ENCODE results near the gene MLPH. TPM values are rescaled to one million over a fixed set of nuclear protein-coding genes. Genes with fewer than 3 reads are reported as not detected.

MLPH gene
- total RNA-seq, 6 experiments from 2014 or later: 20.8 to 52.8 (median 35.1) TPM

GRCh38 chr2:237441605-237442274 is 45.3 kb upstream of the MLPH start:
- intact Hi-C loops (cut with DNase I): no loop called here
- TF ChIP-seq CTCF (IDR thresholded peaks at IDR 0.05): no peak
- no peak for TF ChIP-seq POLR2A (IDR thresholded peaks at IDR 0.05)
- Histone ChIP-seq H3K9me3 (no peaks in the 10 kb centered on the region), H3K27me3 (no peaks in the 10 kb centered on the region), H3K4me3 (no peak overlapping the region), H3K36me3 (no peaks in the 10 kb centered on the region), H3K27ac (no peak overlapping the region), H3K4me1 (no peaks in the 10 kb centered on the region)
- no peak for ATAC-seq
- DNase-seq: no peak
- 35% methylated on average over 2 of the region's 2 CpGs for WGBS (ENCODE audit: insufficient coverage, low coverage, low lambda C conversion rate, missing lambda C conversion rate)

- intact Hi-C loops (cut with DNase I): no loop called here
- TF ChIP-seq POLR2A (IDR thresholded peaks at IDR 0.05) (no peak), CTCF (IDR thresholded peaks at IDR 0.05) (no peak)
- DNase-seq: no peak
- Histone ChIP-seq H3K27me3 (no peaks in the 10 kb centered on the region), H3K27ac (no peak overlapping the region), H3K4me1 (no peaks in the 10 kb centered on the region), H3K36me3 (no peaks in the 10 kb centered on the region), H3K4me3 (no peak overlapping the region), H3K9me3 (no peaks in the 10 kb centered on the region)
- ATAC-seq: no peak
- WGBS (ENCODE audit: insufficient coverage, low coverage, low lambda C conversion rate, missing lambda C conversion rate): 59% methylated on average over 2 of the region's 2 CpGs
Observed at GRCh38 chr2:237444071-237444470, 43.0 kb upstream of the MLPH start.

GRCh38 chr2:237445611-237446337 is 41.3 kb upstream of the MLPH start:
- WGBS (ENCODE audit: insufficient coverage, low coverage, low lambda C conversion rate, missing lambda C conversion rate): 89% methylated on average over 13 of the region's 26 CpGs
- no peaks in the 10 kb centered on the region for H3K4me1 ChIP-seq
- TF ChIP-seq CTCF (IDR thresholded peaks at IDR 0.05) (no peak), POLR2A (IDR thresholded peaks at IDR 0.05) (no peak)
- H3K27ac ChIP-seq: no peak overlapping the region
- H3K27me3 ChIP-seq: no peaks in the 10 kb centered on the region
- no peaks in the 10 kb centered on the region for H3K36me3 ChIP-seq
- DNase-seq (no peak), ATAC-seq (no peak)
- intact Hi-C loops (cut with DNase I): no loop called here
- H3K4me3 ChIP-seq: no peak overlapping the region
- H3K9me3 ChIP-seq: no peaks in the 10 kb centered on the region

- H3K4me1 ChIP-seq: no peaks in the 10 kb centered on the region
- intact Hi-C loops (cut with DNase I): no loop called here
- no peak overlapping the region for H3K27ac ChIP-seq
Observed at GRCh38 chr2:237446338-237446665, 40.7 kb upstream of the MLPH start.

More at GRCh38 chr2:237446338-237446665, 40.7 kb upstream of the MLPH start:
- no peaks in the 10 kb centered on the region for H3K36me3 ChIP-seq
- ATAC-seq (no peak), DNase-seq (no peak)
- no peaks in the 10 kb centered on the region for H3K27me3 ChIP-seq
- 70% methylated on average over 5 of the region's 6 CpGs for WGBS (ENCODE audit: insufficient coverage, low coverage, low lambda C conversion rate, missing lambda C conversion rate)
- no peaks in the 10 kb centered on the region for H3K9me3 ChIP-seq
- H3K4me3 ChIP-seq: no peak overlapping the region
- TF ChIP-seq CTCF (IDR thresholded peaks at IDR 0.05): no peak
- TF ChIP-seq POLR2A (IDR thresholded peaks at IDR 0.05): no peak
